K562 (cell line): ENCODE results near the gene SPRR3. TPM values are rescaled to one million over a fixed set of nuclear protein-coding genes. Genes with fewer than 3 reads are reported as not detected.
A peak's percentile ranks its signal among the peaks of the same experiment; 100 is the strongest.
"Not testable (repeated sequence)": the region's sequence is repeated elsewhere in the genome, so short reads cannot be mapped to it uniquely, and the experiment has no call there.

Experiments used
- ATAC-seq: fragments of 200-7000 bp; cut with Tn5 transposase; 3 replicates; pipeline ENCODE4 v1.9.1; 2020; ENCODE audit warnings: moderate library complexity
- BruUV-seq: library from RNA; stranded (reverse); fragments of 400-500 nt; replicated peaks from 2 replicates; lab custom pipeline; 2021; lab: Mats Ljungman, UMichigan
- CTCF ChIA-PET: fragments of 300-600 bp; formaldehyde crosslinking; extraction: SDS; loops from one replicate; lab custom pipeline; 2021; ENCODE audit warnings: low intra/inter-chr PET ratio; lab: Yijun Ruan, JAX
- POLR2A ChIA-PET: fragments of 300-600, 350-650 bp; sonication (Branson Sonifier 250); formaldehyde crosslinking; extraction: SDS; loops from one replicate; lab custom pipeline; 2021; ENCODE audit warnings: antibody characterized with exemption, inconsistent platforms; lab: Yijun Ruan, JAX
- DNase-seq, 4 experiments: peaks; one replicate each; pipeline versions ENCODE4 v3.0.0 to v3.0.0-alpha.2; 2011 to 2018; ENCODE audit warnings: low spot score in 3 of 4, mixed read lengths in 3 of 4; ENCODE audit errors: extremely low read depth in 1 of 4
- FAIRE-seq: peaks from 2 replicates; lab custom pipeline; 2011; peaks lifted over from hg19 to GRCh38; lab: Jason Lieb, UNC
- H2AFZ ChIP-seq: 2 replicates; pipeline ENCODE4 v1.6.0; 2011; ENCODE audit warnings: low read depth, low read length, control low read depth, inconsistent platforms
- H3K27ac ChIP-seq: fragments of 200-600 bp; 3 replicates; pipeline ENCODE4 v1.8.0; 2011; ENCODE audit warnings: low read depth, mild to moderate bottlenecking, control low read depth, inconsistent platforms, low read length, moderate library complexity, mixed read lengths; ENCODE audit errors: extremely low read depth
- H3K27me3 ChIP-seq, 2 experiments: fragments of 300-600 bp in 1 of 2; 2 replicates in 1 of 2; 3 replicates in 1 of 2; pipeline versions ENCODE4 v1.6.0 to v1.8.0; 2011; ENCODE audit warnings: inconsistent platforms in 2 of 2, low read length in 2 of 2, mild to moderate bottlenecking in 1 of 2, mixed read lengths in 1 of 2, moderate library complexity in 1 of 2; ENCODE audit not compliant: control insufficient read depth in 2 of 2, insufficient read depth in 2 of 2
- H3K36me3 ChIP-seq: fragments of 300-600 bp; 3 replicates; pipeline ENCODE4 v1.8.0; 2011; ENCODE audit warnings: mild to moderate bottlenecking, low read length, inconsistent platforms; ENCODE audit not compliant: control insufficient read depth, insufficient read depth
- H3K4me1 ChIP-seq, 2 experiments: fragments of 200-600 bp in 1 of 2; replicated peaks in 1 of 2; 2 replicates in 1 of 2; 3 replicates in 1 of 2; pipeline versions ENCODE4 v1.5.1 to v1.8.0; 2011; ENCODE audit warnings: inconsistent platforms in 2 of 2, low read length in 2 of 2, mild to moderate bottlenecking in 1 of 2, mixed read lengths in 1 of 2, moderate library complexity in 1 of 2; ENCODE audit not compliant: control insufficient read depth in 2 of 2, insufficient read depth in 2 of 2
- H3K4me2 ChIP-seq: 2 replicates; pipeline ENCODE4 v1.6.1; 2011; ENCODE audit warnings: low read length, control low read depth, inconsistent platforms, mixed read lengths; ENCODE audit not compliant: insufficient read depth
- H3K4me3 ChIP-seq: fragments of 200-600 bp; sonication (generic), shearing (Covaris generic); 2 replicates; pipeline ENCODE4 v1.5.1; 2016; ENCODE audit warnings: control low read depth, inconsistent platforms
- H3K79me2 ChIP-seq: fragments of 200-600 bp; 3 replicates; pipeline ENCODE4 v1.8.0; 2011; ENCODE audit warnings: low read length, inconsistent platforms; ENCODE audit not compliant: control insufficient read depth, insufficient read depth
- H3K9ac ChIP-seq, 2 experiments: 2 replicates each; pipeline versions ENCODE4 v1.6.0 to v1.6.1; 2011; ENCODE audit warnings: low read depth in 2 of 2, low read length in 2 of 2, control low read depth in 1 of 2, inconsistent platforms in 1 of 2, mild to moderate bottlenecking in 1 of 2, mixed read lengths in 1 of 2; ENCODE audit not compliant: insufficient read depth in 1 of 2
- H3K9me1 ChIP-seq: one replicate; pipeline ENCODE4 v1.6.0; 2011; ENCODE audit warnings: inconsistent platforms, mild to moderate bottlenecking, low read length, moderate library complexity; ENCODE audit not compliant: control insufficient read depth, insufficient read depth
- H3K9me3 ChIP-seq: replicated peaks from 2 replicates; pipeline ENCODE4 v1.5.1; 2011; ENCODE audit warnings: low read depth, low read length, inconsistent platforms; ENCODE audit not compliant: control insufficient read depth, insufficient read depth
- H4K20me1 ChIP-seq: replicated peaks from 2 replicates; pipeline ENCODE4 v1.6.1; 2011; ENCODE audit warnings: low read length, inconsistent platforms, mixed read lengths; ENCODE audit not compliant: control insufficient read depth, insufficient read depth
- DMBX1 ChIP-seq: fragments of 250-450 bp; sonication (Bioruptor Pico); IDR thresholded peaks from 2 replicates; pipeline ENCODE4 v1.8.0; 2022; ENCODE audit warnings: inconsistent platforms, mild to moderate bottlenecking, moderate library complexity, borderline replicate concordance
- GTF2A2 ChIP-seq: IDR thresholded peaks from 2 replicates; pipeline ENCODE4 v1.6.1; 2016; ENCODE audit warnings: mild to moderate bottlenecking, missing genetic modification characterization, missing compliant biosample characterization
- SMAD3 ChIP-seq: fragments of 450-650 bp; formaldehyde crosslinking; conservative IDR thresholded peaks from 2 replicates; pipeline ENCODE4 v1.4.0; 2020; ENCODE audit warnings: mild to moderate bottlenecking
- SMAD4 ChIP-seq: fragments of 250-450 bp; sonication (Bioruptor Pico); conservative IDR thresholded peaks from 2 replicates; pipeline ENCODE4 v1.8.0; 2021; ENCODE audit warnings: inconsistent platforms, mild to moderate bottlenecking, moderate library complexity
- WGBS: fragments of 100-300 bp; shearing (Covaris generic); methylation state at CpG from one replicate; pipeline ENCODE4 v1.1.6; 2016; ENCODE audit warnings: low coverage, mixed read lengths; ENCODE audit not compliant: insufficient coverage; ENCODE audit errors: missing lambda C conversion rate; 5-methylcytosine and 5-hydroxymethylcytosine counted together
- in situ Hi-C: fragments of 300-500 bp; cut with MboI; formaldehyde crosslinking; loops from 4 replicates; pipeline ENCODE4 v1.15.0; 2018; ENCODE audit warnings: inconsistent platforms, mixed read lengths
- intact Hi-C: fragments of 100-400 bp; cut with micrococcal nuclease; formaldehyde crosslinking; loops from 2 replicates; pipeline ENCODE4 v1.14.2; 2022
- polyA plus RNA-seq, 8 experiments: library from polyadenylated mRNA; depleted of rRNA in 4 of 8; stranded (reverse) in 5 of 8; unstranded in 3 of 8; fragments of >200 nt; fragmentation: Nextera tagmentation in 2 of 8; fragmentation: Illumina TruSeq in 1 of 8; extraction: Ambion mirVana in 2 of 8; extraction: Trizol in 1 of 8; gene quantifications; 2 replicates each; pipeline versions ENCODE4 v1.2.1 to v1.2.3, GENCODE V29; 2011 to 2014; ENCODE audit warnings: inconsistent platforms in 1 of 8, missing spikeins in 1 of 8
- total RNA-seq, 7 experiments: library from RNA; depleted of rRNA in 6 of 7; stranded (reverse); fragments of >200 nt in 6 of 7; fragmentation: Illumina TruSeq in 2 of 7; extraction: Trizol in 2 of 7; gene quantifications; 2 replicates each; pipeline versions ENCODE4 v1.2.1 to v1.2.3, GENCODE V29; 2011 to 2021; ENCODE audit warnings: low replicate concordance in 1 of 7
- TF ChIP-seq, protein P1 (sequence below): fragments of 450-650 bp; formaldehyde crosslinking; IDR thresholded peaks from 2 replicates; pipeline ENCODE4 v1.4.0; 2022; ENCODE audit warnings: missing genetic modification characterization

The SPRR3 gene
- total and polyA plus RNA-seq, 9 of the 15 experiments (the other 6 are each of a cell fraction or from before 2014, with no cell fraction given): not detected

DNA sequence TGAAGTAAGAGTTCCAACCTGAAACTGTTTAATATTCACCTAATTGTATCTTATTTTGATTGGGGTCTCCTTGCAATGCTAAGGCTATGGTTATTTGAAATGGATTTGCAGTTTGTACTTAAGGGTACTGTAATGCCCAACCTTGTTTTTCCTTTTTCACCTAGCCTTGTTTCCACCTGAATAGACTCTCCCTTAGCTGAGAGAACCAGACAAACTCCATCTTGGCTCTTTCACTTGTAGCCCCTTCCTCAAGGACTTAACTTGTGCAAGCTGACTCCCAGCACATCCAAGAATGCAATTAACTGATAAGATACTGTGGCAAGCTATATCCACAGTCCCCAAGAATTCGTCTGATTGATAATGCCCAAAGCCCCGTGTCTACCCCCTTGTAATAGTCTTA, 20.3 kb downstream of the SPRR3 start:
- H3K27me3 ChIP-seq, DNase-seq, ATAC-seq, POLR2A ChIA-PET, H3K4me2 ChIP-seq, H3K4me3 ChIP-seq, in situ Hi-C loops, FAIRE-seq, H2AFZ ChIP-seq, H3K9ac ChIP-seq, H3K4me1 ChIP-seq, CTCF ChIA-PET, BruUV-seq, H3K79me2 ChIP-seq, H4K20me1 ChIP-seq, H3K9me3 ChIP-seq, intact Hi-C loops, H3K9me1 ChIP-seq, H3K36me3 ChIP-seq, H3K27ac ChIP-seq: not testable (repeated sequence)
- 0% methylated on average over 2 of the region's 2 CpGs for WGBS
- peak; percentile 64; the same call in 1 of the 2 replicates for TF ChIP-seq DMBX1 (CRISPR knock-in tag)
- TF ChIP-seq SMAD4 (CRISPR knock-in tag): 0 out of 2 replicates have a peak, but pooled peaks have one; percentile 52
- TF ChIP-seq, protein P1, sequence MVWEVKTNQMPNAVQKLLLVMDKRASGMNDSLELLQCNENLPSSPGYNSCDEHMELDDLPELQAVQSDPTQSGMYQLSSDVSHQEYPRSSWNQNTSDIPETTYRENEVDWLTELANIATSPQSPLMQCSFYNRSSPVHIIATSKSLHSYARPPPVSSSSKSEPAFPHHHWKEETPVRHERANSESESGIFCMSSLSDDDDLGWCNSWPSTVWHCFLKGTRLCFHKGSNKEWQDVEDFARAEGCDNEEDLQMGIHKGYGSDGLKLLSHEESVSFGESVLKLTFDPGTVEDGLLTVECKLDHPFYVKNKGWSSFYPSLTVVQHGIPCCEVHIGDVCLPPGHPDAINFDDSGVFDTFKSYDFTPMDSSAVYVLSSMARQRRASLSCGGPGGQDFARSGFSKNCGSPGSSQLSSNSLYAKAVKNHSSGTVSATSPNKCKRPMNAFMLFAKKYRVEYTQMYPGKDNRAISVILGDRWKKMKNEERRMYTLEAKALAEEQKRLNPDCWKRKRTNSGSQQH (CRISPR knock-in tag): peak; percentile 14; the same call in 1 of the 2 replicates
- 0 out of 2 replicates have a peak, but pooled peaks have one; percentile 54 for TF ChIP-seq SMAD3 (CRISPR knock-in tag)
- 0 out of 2 replicates have a peak, but pooled peaks have one; percentile 55 for TF ChIP-seq GTF2A2 (tag)
